H9 (cell line): Measurements from ENCODE around the gene ARMH3. TPM values are rescaled to one million over a fixed set of nuclear protein-coding genes. Genes with fewer than 3 reads are reported as not detected.
"Not testable (repeated sequence)": the region's sequence is repeated elsewhere in the genome, so short reads cannot be mapped to it uniquely, and the experiment has no call there.

Source experiments
- DNase-seq: peaks from one replicate; pipeline ENCODE4 v3.0.0-alpha.2; 2017
- H2AFZ ChIP-seq: one replicate; pipeline ENCODE4 v1.6.1; 2013; ENCODE audit warnings: mild to moderate bottlenecking, low read length, control low read depth, moderate library complexity
- H2AK5ac ChIP-seq: 2 replicates; pipeline ENCODE4 v1.6.1; 2013; ENCODE audit warnings: low read length, control low read depth, mixed read lengths; ENCODE audit not compliant: insufficient read length
- H2BK120ac ChIP-seq: one replicate; pipeline ENCODE4 v1.6.1; 2013; ENCODE audit warnings: low read depth, mild to moderate bottlenecking, low read length, control low read depth, inconsistent platforms; ENCODE audit not compliant: poor library complexity, severe bottlenecking
- H2BK12ac ChIP-seq: 2 replicates; pipeline ENCODE4 v1.6.1; 2013; ENCODE audit warnings: low read length, control low read depth, mixed read lengths, low read depth; ENCODE audit not compliant: insufficient read length
- H2BK15ac ChIP-seq: 2 replicates; pipeline ENCODE4 v1.6.1; 2013; ENCODE audit warnings: low read depth, low read length, control low read depth
- H2BK20ac ChIP-seq: one replicate; pipeline ENCODE4 v1.6.1; 2013; ENCODE audit warnings: low read depth, mild to moderate bottlenecking, low read length, control low read depth, inconsistent platforms; ENCODE audit not compliant: poor library complexity, severe bottlenecking
- H2BK5ac ChIP-seq: 2 replicates; pipeline ENCODE4 v1.6.1; 2013; ENCODE audit warnings: low read length, control low read depth, mixed read lengths; ENCODE audit not compliant: insufficient read length
- H3K14ac ChIP-seq: 2 replicates; pipeline ENCODE4 v1.6.1; 2013; ENCODE audit warnings: low read length, control low read depth; ENCODE audit not compliant: insufficient read depth
- H3K18ac ChIP-seq: 2 replicates; pipeline ENCODE4 v1.6.1; 2013; ENCODE audit warnings: low read depth, mild to moderate bottlenecking, mixed read lengths, low read length, control low read depth; ENCODE audit not compliant: insufficient read length
- H3K23ac ChIP-seq: 2 replicates; pipeline ENCODE4 v1.6.1; 2013; ENCODE audit warnings: low read length, control low read depth, mixed read lengths, low read depth; ENCODE audit not compliant: insufficient read length
- H3K23me2 ChIP-seq: 2 replicates; pipeline ENCODE4 v1.6.1; 2013; ENCODE audit warnings: low read depth, mild to moderate bottlenecking, mixed read lengths, low read length, control low read depth; ENCODE audit not compliant: insufficient read length, poor library complexity, severe bottlenecking
- H3K27ac ChIP-seq: 2 replicates; pipeline ENCODE4 v1.5.1; 2013; ENCODE audit warnings: low read length, control low read depth, mixed read lengths, low read depth; ENCODE audit not compliant: insufficient read length
- H3K27me3 ChIP-seq: 2 replicates; pipeline ENCODE4 v1.6.1; 2013; ENCODE audit warnings: low read length, control low read depth, inconsistent platforms; ENCODE audit not compliant: insufficient read depth
- H3K4ac ChIP-seq: 2 replicates; pipeline ENCODE4 v1.6.1; 2013; ENCODE audit warnings: low read depth, mild to moderate bottlenecking, control low read depth, inconsistent platforms, low read length, moderate library complexity
- H3K4me1 ChIP-seq: 2 replicates; pipeline ENCODE4 v1.6.1; 2013; ENCODE audit warnings: low read length, control low read depth, inconsistent platforms; ENCODE audit not compliant: insufficient read depth
- H3K4me2 ChIP-seq: 2 replicates; pipeline ENCODE4 v1.6.1; 2013; ENCODE audit warnings: low read length, control low read depth, mixed read lengths; ENCODE audit not compliant: insufficient read length, insufficient read depth
- H3K56ac ChIP-seq: 2 replicates; pipeline ENCODE4 v1.6.1; 2013; ENCODE audit warnings: low read depth, mild to moderate bottlenecking, mixed read lengths, low read length, control low read depth; ENCODE audit not compliant: insufficient read length
- H3K79me1 ChIP-seq: 2 replicates; pipeline ENCODE4 v1.6.1; 2013; ENCODE audit warnings: low read depth, mild to moderate bottlenecking, moderate library complexity, low read length, control low read depth, inconsistent platforms; ENCODE audit not compliant: insufficient read depth, poor library complexity, severe bottlenecking
- H3K79me2 ChIP-seq: 2 replicates; pipeline ENCODE4 v1.6.1; 2013; ENCODE audit warnings: low read length, control low read depth, inconsistent platforms; ENCODE audit not compliant: insufficient read depth
- H3K9ac ChIP-seq: 2 replicates; pipeline ENCODE4 v1.6.1; 2013; ENCODE audit warnings: low read length, control low read depth, mixed read lengths; ENCODE audit not compliant: insufficient read length; ENCODE audit errors: extremely low read depth
- H3K9me3 ChIP-seq: one replicate; pipeline ENCODE4 v1.6.1; 2013; ENCODE audit warnings: low read depth, low read length, inconsistent platforms; ENCODE audit not compliant: control insufficient read depth
- H3T11ph ChIP-seq: one replicate; pipeline ENCODE4 v1.6.1; 2013; ENCODE audit warnings: mild to moderate bottlenecking, low read length, control low read depth, inconsistent platforms
- H4K20me1 ChIP-seq: one replicate; pipeline ENCODE4 v1.6.1; 2013; ENCODE audit not compliant: control insufficient read depth, insufficient read length, insufficient read depth
- H4K5ac ChIP-seq: 2 replicates; pipeline ENCODE4 v1.6.1; 2013; ENCODE audit warnings: low read depth, mild to moderate bottlenecking, mixed read lengths, low read length, control low read depth; ENCODE audit not compliant: insufficient read length
- H4K8ac ChIP-seq: replicated peaks from 2 replicates; pipeline ENCODE4 v1.6.1; 2013; ENCODE audit warnings: low read length, control low read depth, mixed read lengths, low read depth; ENCODE audit not compliant: insufficient read length
- H4K91ac ChIP-seq: 2 replicates; pipeline ENCODE4 v1.6.1; 2013; ENCODE audit warnings: low read depth, mild to moderate bottlenecking, moderate library complexity, mixed read lengths, low read length, control low read depth; ENCODE audit not compliant: insufficient read length
- H3K27ac Mint-ChIP-seq, 3 experiments: 2 replicates in 2 of 3; 3 replicates in 1 of 3; pipeline ENCODE4 v1.8.0; 2020 to 2021; ENCODE audit warnings: mixed read lengths in 3 of 3, mild to moderate bottlenecking in 1 of 3, moderate library complexity in 1 of 3
- H3K27me3 Mint-ChIP-seq: 2 replicates; pipeline ENCODE4 v1.8.0; 2021; ENCODE audit warnings: low read depth, mild to moderate bottlenecking, moderate library complexity, mixed read lengths
- H3K36me3 Mint-ChIP-seq, 3 experiments: 2 replicates in 2 of 3; 3 replicates in 1 of 3; pipeline ENCODE4 v1.8.0; 2020 to 2021; ENCODE audit warnings: low read depth in 3 of 3, mixed read lengths in 3 of 3; ENCODE audit not compliant: insufficient read depth in 1 of 3
- H3K4me1 Mint-ChIP-seq, 2 experiments: 2 replicates each; pipeline ENCODE4 v1.8.0; 2020; ENCODE audit warnings: mixed read lengths in 2 of 2
- H3K4me3 Mint-ChIP-seq, 2 experiments: 2 replicates in 1 of 2; 3 replicates in 1 of 2; pipeline ENCODE4 v1.8.0; 2020 to 2021; ENCODE audit warnings: mild to moderate bottlenecking in 2 of 2, mixed read lengths in 2 of 2, moderate library complexity in 1 of 2
- H3K9me3 Mint-ChIP-seq, 2 experiments: 2 replicates in 1 of 2; 3 replicates in 1 of 2; pipeline ENCODE4 v1.8.0; 2020; ENCODE audit warnings: mild to moderate bottlenecking in 2 of 2, mixed read lengths in 2 of 2, moderate library complexity in 1 of 2
- WGBS: extraction: QIAGEN DNeasy Blood & Tissue Kit; methylation state at CpG from one replicate; pipeline ENCODE4 v1.1.7; 2013; ENCODE audit warnings: missing lambda C conversion rate, low lambda C conversion rate, mixed read lengths; ENCODE audit not compliant: insufficient read length; ENCODE audit errors: extremely low coverage; 5-methylcytosine and 5-hydroxymethylcytosine counted together
- total RNA-seq: library from RNA; stranded (reverse); gene quantifications from 2 replicates; pipeline ENCODE4 v1.2.1, GENCODE V29; 2021
- TF ChIP-seq, protein P1 (sequence below): fragments of 200-600 bp; sonication (generic); conservative IDR thresholded peaks from 3 replicates; pipeline ENCODE4 v1.8.0; 2021; ENCODE audit warnings: antibody characterized with exemption, mild to moderate bottlenecking

Gene ARMH3
- total RNA-seq, 1 experiment from 2014 or later, result 20.4 TPM

DNA sequence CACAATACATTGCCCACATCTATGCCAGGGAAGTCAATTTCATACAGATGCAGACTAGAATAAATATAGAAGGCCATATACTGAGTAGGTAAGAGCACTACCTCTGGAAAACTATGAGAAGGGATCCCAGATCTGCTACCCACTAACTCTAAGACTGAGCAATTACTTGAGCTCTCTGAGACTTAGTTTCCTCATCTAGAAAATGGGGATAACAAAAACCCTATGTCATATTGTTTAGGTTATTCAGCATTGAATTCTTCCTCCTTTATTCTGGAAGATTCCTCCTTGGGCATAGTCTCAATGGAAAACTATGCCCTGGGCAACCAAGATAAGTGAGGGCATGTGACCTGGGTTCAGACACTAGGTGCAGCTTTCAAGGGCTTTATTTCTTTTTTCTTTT is 4.0 kb upstream of the ARMH3 start:
- DNase-seq, result no peak
- Histone ChIP-seq H3K4me2 (no peak overlapping the region), H3K9ac (no peak overlapping the region), H4K8ac (no peak overlapping the region), H3K4me1 (no peaks in the 10 kb centered on the region), H3K23ac (no peak overlapping the region), H2BK5ac (no peak overlapping the region), H3K56ac (no peak overlapping the region), H4K91ac (no peak overlapping the region), H3K79me2 (no peaks in the 10 kb centered on the region), H3K79me1 (no peaks in the 10 kb centered on the region), H3K4ac (no peak overlapping the region), H3K27me3 (no peaks in the 10 kb centered on the region), H3K18ac (no peak overlapping the region), H2BK20ac (no peak overlapping the region), H2BK12ac (no peak overlapping the region), H2BK120ac (no peak overlapping the region), H3K23me2 (peaks cover 4% of the 10 kb centered on the region), H3K14ac (no peak overlapping the region), H2BK15ac (no peak overlapping the region), H4K20me1 (no peaks in the 10 kb centered on the region), H3T11ph (no peak overlapping the region), H2AK5ac (no peak overlapping the region), H3K27ac (no peak overlapping the region), H3K9me3 (no peaks in the 10 kb centered on the region), H2AFZ (no peak overlapping the region), H4K5ac (no peak overlapping the region)
- TF ChIP-seq, protein P1, sequence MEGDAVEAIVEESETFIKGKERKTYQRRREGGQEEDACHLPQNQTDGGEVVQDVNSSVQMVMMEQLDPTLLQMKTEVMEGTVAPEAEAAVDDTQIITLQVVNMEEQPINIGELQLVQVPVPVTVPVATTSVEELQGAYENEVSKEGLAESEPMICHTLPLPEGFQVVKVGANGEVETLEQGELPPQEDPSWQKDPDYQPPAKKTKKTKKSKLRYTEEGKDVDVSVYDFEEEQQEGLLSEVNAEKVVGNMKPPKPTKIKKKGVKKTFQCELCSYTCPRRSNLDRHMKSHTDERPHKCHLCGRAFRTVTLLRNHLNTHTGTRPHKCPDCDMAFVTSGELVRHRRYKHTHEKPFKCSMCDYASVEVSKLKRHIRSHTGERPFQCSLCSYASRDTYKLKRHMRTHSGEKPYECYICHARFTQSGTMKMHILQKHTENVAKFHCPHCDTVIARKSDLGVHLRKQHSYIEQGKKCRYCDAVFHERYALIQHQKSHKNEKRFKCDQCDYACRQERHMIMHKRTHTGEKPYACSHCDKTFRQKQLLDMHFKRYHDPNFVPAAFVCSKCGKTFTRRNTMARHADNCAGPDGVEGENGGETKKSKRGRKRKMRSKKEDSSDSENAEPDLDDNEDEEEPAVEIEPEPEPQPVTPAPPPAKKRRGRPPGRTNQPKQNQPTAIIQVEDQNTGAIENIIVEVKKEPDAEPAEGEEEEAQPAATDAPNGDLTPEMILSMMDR, result no peak
- Mint-ChIP-seq H3K4me1 (peaks cover 15 to 17% of the 10 kb centered on the region in 2 experiments), H3K27ac (no peak overlapping the region), H3K36me3 (no peaks in the 10 kb centered on the region), H3K27me3 (peaks cover 18% of the 10 kb centered on the region), H3K4me3 (no peak overlapping the region), H3K9me3 (no peaks in the 10 kb centered on the region)

DNA sequence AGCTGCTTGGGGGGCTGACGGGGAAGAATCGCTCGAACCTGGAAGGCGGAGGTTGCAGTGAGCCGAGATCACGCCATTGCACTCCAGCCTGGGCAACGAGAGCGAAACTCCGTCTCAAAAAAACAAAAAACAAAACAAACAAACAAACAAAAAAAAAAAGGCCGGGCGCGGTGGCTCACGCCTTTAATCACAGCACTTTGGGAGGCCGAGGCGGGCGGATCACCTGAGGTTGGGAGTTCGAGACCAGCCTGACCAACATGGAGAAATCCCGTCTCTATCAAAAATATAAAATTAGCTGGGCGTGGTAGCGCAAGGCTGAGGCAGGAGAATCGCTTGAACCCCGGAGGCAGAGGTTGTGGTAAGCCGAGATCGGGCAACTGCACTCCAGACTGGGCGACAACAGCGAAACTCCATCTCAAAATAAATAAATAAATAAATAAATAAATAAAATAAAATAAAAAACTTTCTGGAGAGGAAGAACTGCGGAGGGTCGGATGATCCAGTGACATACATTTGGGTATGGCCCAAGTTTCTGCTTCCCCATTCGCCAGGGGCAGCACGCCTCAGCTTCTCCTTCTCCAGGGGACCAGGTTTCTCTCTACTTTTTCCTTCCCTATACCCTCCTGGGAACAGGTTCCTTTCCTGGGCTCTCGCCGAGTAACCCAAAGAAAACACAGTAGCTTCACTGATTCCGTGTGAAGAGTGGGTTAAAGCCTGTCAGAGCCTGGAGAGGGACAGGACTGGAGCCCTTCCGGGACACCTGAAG is 909 bp downstream of the ARMH3 start:
- not testable (repeated sequence) for DNase-seq, H3T11ph ChIP-seq, H3K36me3 Mint-ChIP-seq, H3K23me2 ChIP-seq, H4K20me1 ChIP-seq, H2BK5ac ChIP-seq, H3K9me3 ChIP-seq, H2BK120ac ChIP-seq, H4K8ac ChIP-seq, H3K9me3 Mint-ChIP-seq, H3K79me1 ChIP-seq, H2BK20ac ChIP-seq, H3K27me3 Mint-ChIP-seq, H2BK15ac ChIP-seq, H2BK12ac ChIP-seq, H3K18ac ChIP-seq, H3K56ac ChIP-seq, H2AFZ ChIP-seq, H3K27ac ChIP-seq, H3K27me3 ChIP-seq, H3K4ac ChIP-seq, H3K4me1 ChIP-seq, H3K79me2 ChIP-seq, H4K91ac ChIP-seq, H4K5ac ChIP-seq, H3K14ac ChIP-seq, H2AK5ac ChIP-seq, H3K23ac ChIP-seq
- peak overlapping the region; percentile 96 for H3K4me2 ChIP-seq
- Mint-ChIP-seq H3K27ac (peak overlapping the region; percentile 49 to 95 (median 91); a peak in 4 of 7 replicates), H3K4me3 (peak overlapping the region; percentile 93 to 98), H3K4me1 (peaks cover 18 to 25% of the 10 kb centered on the region in 2 experiments)
- peak overlapping the region; percentile 46 for H3K9ac ChIP-seq
- no CpG with 5 or more reads among the region's 34 CpGs for WGBS
